T-cell (primary cell): ENCODE data around the gene AKT1. TPM values are rescaled to one million over a fixed set of nuclear protein-coding genes. Genes with fewer than 3 reads are reported as not detected.

Experiments
- ATAC-seq, 4 experiments: fragments of 200-7000 bp in 3 of 4; fragments of 150-1000 bp in 1 of 4; cut with Tn5 transposase; replicated peaks in 1 of 4; 1 replicate in 3 of 4; 2 replicates in 1 of 4; pipeline ENCODE4 v1.10.0; 2021; ENCODE audit warnings: moderate library complexity in 3 of 4, mild to moderate bottlenecking in 2 of 4, moderate number of reproducible peaks in 1 of 4
- CTCF ChIA-PET, 2 donors: fragments of 300-600 bp; sonication (Branson Sonifier 250); formaldehyde crosslinking; loops; one replicate each; lab custom pipeline; 2022; ENCODE audit warnings: antibody characterized with exemption in 2 of 2; lab: Charles Lee
- POLR2A ChIA-PET, 2 donors: fragments of 300-600 bp; sonication (Branson Sonifier 250); formaldehyde crosslinking; loops; one replicate each; lab custom pipeline; 2022; ENCODE audit warnings: antibody characterized with exemption in 2 of 2; lab: Charles Lee
- DNase-seq, 35 experiments: peaks; one replicate each; pipeline versions ENCODE4 v3.0.0 to v3.0.0-alpha.2; 2013 to 2023
- H3K27ac ChIP-seq: one replicate; pipeline ENCODE4 v1.5.1; 2013; ENCODE audit warnings: low read length
- H3K27me3 ChIP-seq, 2 experiments: replicated peaks in 1 of 2; 1 replicate in 1 of 2; 2 replicates in 1 of 2; pipeline versions ENCODE4 v1.6.1 to v1.7.0; 2013; ENCODE audit warnings: low read length in 1 of 2, mixed read lengths in 1 of 2; ENCODE audit not compliant: control insufficient read depth in 2 of 2, insufficient read depth in 2 of 2; ENCODE audit errors: extremely low read depth in 1 of 2
- H3K36me3 ChIP-seq, 2 donors: 1 replicate in 1 of 2; 2 replicates in 1 of 2; pipeline versions ENCODE4 v1.6.1 to v1.7.0; 2013; ENCODE audit warnings: low read length in 1 of 2; ENCODE audit not compliant: control insufficient read depth in 2 of 2, insufficient read depth in 1 of 2; ENCODE audit errors: extremely low read depth in 1 of 2
- H3K4me1 ChIP-seq, 2 experiments: 1 replicate in 1 of 2; 2 replicates in 1 of 2; pipeline versions ENCODE4 v1.6.1 to v1.7.0; 2013; ENCODE audit warnings: low read length in 2 of 2, mixed read lengths in 1 of 2; ENCODE audit not compliant: insufficient read depth in 2 of 2, control insufficient read depth in 1 of 2; ENCODE audit errors: extremely low read depth in 1 of 2
- H3K4me3 ChIP-seq, 2 donors: 1 replicate in 1 of 2; 2 replicates in 1 of 2; pipeline versions ENCODE4 v1.5.1 to v1.7.0; 2013; ENCODE audit warnings: mild to moderate bottlenecking in 2 of 2, low read length in 1 of 2, moderate library complexity in 1 of 2; ENCODE audit not compliant: control insufficient read depth in 1 of 2; ENCODE audit errors: extremely low read depth in 1 of 2
- H3K9me3 ChIP-seq: 2 replicates; pipeline ENCODE4 v1.7.0; 2013
- H3K27ac Mint-ChIP-seq, 2 donors: one replicate each; pipeline ENCODE4 v1.8.0; 2020 to 2021; ENCODE audit warnings: mild to moderate bottlenecking in 2 of 2, mixed read lengths in 2 of 2
- H3K27me3 Mint-ChIP-seq, 2 donors: one replicate each; pipeline ENCODE4 v1.8.0; 2021 to 2022; ENCODE audit warnings: mixed read lengths in 2 of 2
- H3K36me3 Mint-ChIP-seq: one replicate; pipeline ENCODE4 v1.8.0; 2021; ENCODE audit warnings: mixed read lengths
- H3K4me1 Mint-ChIP-seq, 3 donors: one replicate each; pipeline ENCODE4 v1.8.0; 2020 to 2022; ENCODE audit warnings: mixed read lengths in 3 of 3, mild to moderate bottlenecking in 1 of 3
- H3K4me3 Mint-ChIP-seq, 3 donors: one replicate each; pipeline ENCODE4 v1.8.0; 2020 to 2022; ENCODE audit warnings: mild to moderate bottlenecking in 3 of 3, mixed read lengths in 3 of 3, moderate library complexity in 3 of 3
- H3K9me3 Mint-ChIP-seq, 3 donors: one replicate each; pipeline ENCODE4 v1.8.0; 2020 to 2022; ENCODE audit warnings: mixed read lengths in 3 of 3
- WGBS: methylation state at CpG from one replicate; pipeline ENCODE4 v1.1.5; 2013; ENCODE audit warnings: missing lambda C conversion rate; ENCODE audit not compliant: insufficient coverage; 5-methylcytosine and 5-hydroxymethylcytosine counted together
- total RNA-seq, 35 experiments: library from RNA in 6 of 35; stranded (reverse) in 6 of 35; fragments of 120-200 nt in 1 of 35; gene quantifications; one replicate each; pipeline versions ENCODE4 v1.2.1 to v1.2.4 and lab custom pipeline; 2013 to 2026

Gene AKT1
- total RNA-seq, 5 donors from 2014 or later (not counting 1 experiment from before 2014, with no cell fraction given), result 68.4 to 113 (median 99.7) TPM

DNA sequence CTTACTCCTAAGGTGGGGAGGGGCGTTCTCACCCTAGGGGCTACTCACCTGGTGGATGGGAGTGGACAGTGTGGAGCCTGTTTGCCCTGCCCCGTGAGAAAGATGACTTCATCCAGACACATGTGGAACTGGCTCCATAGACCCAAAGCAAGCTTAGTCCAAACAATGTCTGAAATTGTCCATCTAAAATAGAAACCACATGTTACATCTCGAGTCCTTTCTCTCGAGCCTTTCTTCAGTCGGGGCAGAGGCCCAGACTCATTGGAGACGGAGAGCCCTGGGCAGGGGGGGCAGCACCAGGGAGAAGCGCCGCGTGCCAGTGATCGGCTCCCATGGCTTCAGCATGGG, 38.3 kb downstream of the AKT1 start:
- Mint-ChIP-seq H3K27ac (peak overlapping the region in 1 of 2 donors; percentile 66), H3K4me1 (peaks cover 37 to 53% (median 40%) of the 10 kb centered on the region in 3 donors), H3K9me3 (no peaks in the 10 kb centered on the region), H3K27me3 (no peaks in the 10 kb centered on the region), H3K4me3 (peak overlapping the region in 1 of 3 donors; percentile 19), H3K36me3 (peaks cover 32% of the 10 kb centered on the region)
- DNase-seq (no peak), ATAC-seq (no peak)
- Histone ChIP-seq H3K4me3 (no peak overlapping the region), H3K27me3 (no peaks in the 10 kb centered on the region), H3K36me3 (peaks cover 1 to 62% of the 10 kb centered on the region in 2 donors), H3K27ac (no peak overlapping the region), H3K9me3 (no peaks in the 10 kb centered on the region), H3K4me1 (peaks cover 10 to 43% of the 10 kb centered on the region in 2 experiments)
- 75% methylated on average over 4 of the region's 10 CpGs for WGBS
- POLR2A ChIA-PET, result interaction anchor here in 1 of 2 donors (0.6 kb wide), 1 partner anchor 1290 kb away, joined by 3 read pairs; no protein-coding TSS in a partner anchor
- CTCF ChIA-PET, result no interaction called here

DNA sequence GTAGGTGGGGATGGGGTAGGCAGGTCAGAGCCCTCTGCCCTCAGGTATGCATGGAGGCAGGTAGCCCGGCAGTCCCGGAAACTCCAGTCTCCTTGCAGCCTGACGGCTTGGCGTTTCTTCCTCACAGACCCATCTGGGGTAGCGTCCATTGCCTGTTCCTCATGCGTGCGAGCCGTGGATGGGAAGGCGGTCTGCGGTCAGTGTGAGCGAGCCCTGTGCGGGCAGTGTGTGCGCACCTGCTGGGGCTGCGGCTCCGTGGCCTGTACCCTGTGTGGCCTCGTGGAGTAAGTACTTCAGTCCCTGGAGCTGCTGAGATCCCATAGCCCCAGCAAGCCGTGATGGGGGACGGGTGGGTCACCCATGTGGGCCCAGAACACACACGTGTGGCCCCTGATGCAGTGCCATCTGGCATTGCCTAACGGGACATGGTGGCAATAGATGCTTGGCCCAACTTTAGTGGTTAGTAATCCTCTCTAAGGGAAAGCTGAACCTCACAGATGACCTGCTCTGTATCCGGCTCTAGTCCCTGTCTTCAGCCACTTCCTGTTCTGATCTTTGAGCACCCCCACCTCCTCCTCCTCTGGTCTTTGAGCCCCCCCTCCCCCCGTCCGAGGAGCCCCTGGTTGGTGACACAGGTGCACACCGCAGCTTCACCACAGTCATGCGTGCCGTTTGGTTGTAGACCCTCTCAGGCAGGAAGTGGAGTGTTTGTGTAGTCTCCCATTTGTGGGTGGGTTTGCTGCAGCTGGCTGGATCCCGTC, 38.9 kb downstream of the AKT1 start:
- H3K27ac Mint-ChIP-seq, result peak overlapping the region in 1 of 2 donors; percentile 22
- DNase-seq (peak in 1 of 35 experiments; percentile 19), ATAC-seq (no peak)
- CTCF ChIA-PET, result no interaction called here
- POLR2A ChIA-PET, result interaction anchor here in 1 of 2 donors (0.6 kb wide), 1 partner anchor 1290 kb away, joined by 3 read pairs; no protein-coding TSS in a partner anchor
- peaks cover 37 to 53% (median 40%) of the 10 kb centered on the region in 3 donors for H3K4me1 Mint-ChIP-seq
- H3K4me3 ChIP-seq, result no peak overlapping the region
- no peaks in the 10 kb centered on the region for H3K27me3 ChIP-seq
- peaks cover 0 to 58% of the 10 kb centered on the region in 2 donors for H3K36me3 ChIP-seq
- no peak overlapping the region for H3K27ac ChIP-seq
- peak overlapping the region in 1 of 3 donors; percentile 27 for H3K4me3 Mint-ChIP-seq
- no peaks in the 10 kb centered on the region for H3K27me3 Mint-ChIP-seq
- H3K9me3 Mint-ChIP-seq, result no peaks in the 10 kb centered on the region
- no peaks in the 10 kb centered on the region for H3K9me3 ChIP-seq
- 79% methylated on average over 20 of the region's 27 CpGs for WGBS
- H3K36me3 Mint-ChIP-seq, result peaks cover 28% of the 10 kb centered on the region
- peaks cover 10 to 49% of the 10 kb centered on the region in 2 experiments for H3K4me1 ChIP-seq

DNA sequence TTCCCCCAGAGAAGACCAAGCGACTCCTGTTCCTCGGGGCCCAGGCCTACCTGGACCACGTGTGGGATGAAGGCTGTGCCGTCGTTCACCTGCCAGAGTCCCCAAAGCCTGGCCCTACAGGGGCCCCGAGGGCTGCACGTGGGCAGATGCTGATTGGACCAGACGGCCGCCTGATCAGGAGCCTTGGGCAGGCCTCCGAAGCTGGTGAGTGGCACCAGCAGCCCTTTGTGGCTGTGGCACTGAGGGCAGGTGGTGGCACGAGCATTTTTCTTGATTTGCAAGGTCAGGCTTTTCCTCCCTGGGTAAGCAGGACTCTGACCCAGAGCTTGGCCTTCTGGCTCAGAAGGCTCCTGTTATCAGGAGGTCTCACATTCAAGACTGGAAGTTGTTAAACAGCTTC, 39.9 kb downstream of the AKT1 start:
- DNase-seq, result no peak
- H3K4me3 ChIP-seq, result no peak overlapping the region
- no peaks in the 10 kb centered on the region for H3K27me3 Mint-ChIP-seq
- peaks cover 0 to 51% of the 10 kb centered on the region in 2 donors for H3K36me3 ChIP-seq
- H3K4me1 ChIP-seq, result peaks cover 10 to 49% of the 10 kb centered on the region in 2 experiments
- no peaks in the 10 kb centered on the region for H3K9me3 Mint-ChIP-seq
- H3K4me3 Mint-ChIP-seq, result peak overlapping the region in 1 of 3 donors; percentile 88
- ATAC-seq, result no peak
- H3K9me3 ChIP-seq, result no peaks in the 10 kb centered on the region
- H3K36me3 Mint-ChIP-seq, result peaks cover 21% of the 10 kb centered on the region
- H3K27ac ChIP-seq, result no peak overlapping the region
- H3K4me1 Mint-ChIP-seq, result peaks cover 40 to 53% (median 45%) of the 10 kb centered on the region in 3 donors
- POLR2A ChIA-PET, result no interaction called here
- no peaks in the 10 kb centered on the region for H3K27me3 ChIP-seq
- no peak overlapping the region for H3K27ac Mint-ChIP-seq
- CTCF ChIA-PET, result no interaction called here
- WGBS, result 83% methylated on average over 11 of the region's 11 CpGs

DNA sequence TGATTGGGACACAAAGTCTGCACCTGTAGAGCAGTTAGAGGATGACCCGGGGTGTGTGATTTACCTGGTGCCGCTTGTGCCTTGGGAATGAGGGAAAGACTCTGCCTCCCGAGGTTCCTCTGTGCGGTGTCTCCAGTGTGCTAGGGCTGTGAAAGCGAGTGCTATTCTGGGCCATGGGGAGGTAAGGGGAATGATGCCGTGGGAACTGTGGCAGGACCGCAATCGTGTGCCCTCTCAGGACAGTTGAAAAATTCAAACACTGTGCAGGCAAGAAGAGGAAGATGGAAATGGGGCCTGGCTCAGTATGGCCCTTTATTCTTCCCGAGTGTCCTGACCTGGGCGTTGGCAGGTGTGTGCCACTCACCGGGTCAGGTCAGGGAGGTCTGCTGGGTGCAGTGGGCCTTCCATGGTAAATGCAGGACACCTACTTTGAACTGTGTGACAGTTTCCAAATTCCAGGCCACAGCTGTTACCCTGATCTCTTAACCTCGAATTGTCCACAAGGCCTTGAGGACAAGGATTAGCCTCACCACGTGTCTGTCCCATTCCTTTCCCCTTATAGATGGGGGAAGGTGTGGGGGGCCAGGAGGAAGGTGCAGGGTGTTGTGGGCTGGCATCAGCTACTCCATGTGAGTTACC, 41.2 kb downstream of the AKT1 start:
- H3K27me3 Mint-ChIP-seq, result no peaks in the 10 kb centered on the region
- Histone ChIP-seq H3K4me1 (peaks cover 10 to 49% of the 10 kb centered on the region in 2 experiments), H3K27me3 (peaks cover 0 to 2% of the 10 kb centered on the region in 2 experiments), H3K4me3 (peak overlapping the region; percentile 76 to 86), H3K27ac (peak overlapping the region; percentile 70), H3K36me3 (peaks cover 0 to 40% of the 10 kb centered on the region in 2 donors), H3K9me3 (no peaks in the 10 kb centered on the region)
- CTCF ChIA-PET, result no interaction called here
- peaks cover 17% of the 10 kb centered on the region for H3K36me3 Mint-ChIP-seq
- ATAC-seq (no peak), DNase-seq (no peak)
- peak overlapping the region; percentile 88 to 93 (median 90) for H3K4me3 Mint-ChIP-seq
- H3K27ac Mint-ChIP-seq, result peak overlapping the region; percentile 57 to 90
- WGBS, result 81% methylated on average over 11 of the region's 13 CpGs
- POLR2A ChIA-PET, result no interaction called here
- H3K9me3 Mint-ChIP-seq, result no peaks in the 10 kb centered on the region
- peaks cover 40 to 46% (median 45%) of the 10 kb centered on the region in 3 donors for H3K4me1 Mint-ChIP-seq

DNA sequence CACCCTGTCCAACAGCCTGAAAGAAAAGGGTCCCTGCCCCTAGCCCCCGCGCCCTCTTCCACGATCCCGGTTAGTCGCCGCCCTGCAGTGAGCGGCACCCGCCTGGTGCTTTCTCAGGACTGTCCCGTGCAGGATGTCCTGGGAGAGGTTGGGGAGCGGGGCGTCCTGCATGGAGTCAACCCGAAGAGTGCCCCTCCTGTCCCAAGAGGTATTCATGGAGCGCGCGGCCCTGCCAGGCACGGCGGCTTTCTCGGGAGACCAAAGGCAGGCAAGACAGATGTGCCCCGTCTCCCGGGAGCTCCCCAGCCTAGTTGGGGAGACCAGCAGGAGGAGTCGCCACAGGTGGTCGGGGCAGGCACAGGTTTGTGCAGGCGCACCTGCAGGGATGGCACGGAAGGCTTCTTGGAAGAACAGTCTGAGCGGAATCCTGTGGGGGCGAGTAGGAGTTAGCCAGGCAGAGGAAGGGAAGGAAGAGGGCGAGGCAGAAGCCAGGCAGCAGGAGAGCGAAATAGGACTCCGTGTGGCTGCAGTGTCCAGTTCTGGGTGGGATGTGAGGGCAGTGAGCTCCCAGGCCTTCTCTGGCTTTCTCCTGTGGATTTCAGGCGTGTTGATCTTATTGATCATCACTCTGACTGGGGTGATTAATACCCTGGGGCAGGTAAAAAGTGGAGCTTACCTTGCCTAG, 41.9 kb downstream of the AKT1 start:
- Histone ChIP-seq H3K36me3 (peaks cover 0 to 34% of the 10 kb centered on the region in 2 donors), H3K4me3 (peak overlapping the region; percentile 76 to 86), H3K27me3 (peaks cover 0 to 7% of the 10 kb centered on the region in 2 experiments), H3K9me3 (no peaks in the 10 kb centered on the region), H3K27ac (peak overlapping the region; percentile 70), H3K4me1 (peaks cover 10 to 49% of the 10 kb centered on the region in 2 experiments)
- Mint-ChIP-seq H3K4me1 (peaks cover 40 to 45% (median 43%) of the 10 kb centered on the region in 3 donors), H3K4me3 (peak overlapping the region; percentile 88 to 93 (median 90)), H3K27me3 (no peaks in the 10 kb centered on the region), H3K36me3 (peaks cover 10% of the 10 kb centered on the region), H3K9me3 (no peaks in the 10 kb centered on the region), H3K27ac (peak overlapping the region; percentile 57 to 90)
- ChIA-PET POLR2A (no interaction called here), CTCF (interaction anchor here in 1 of 2 donors (0.6 to 1.7 kb wide), 6 partner anchors 13 to 617 kb away, joined by 3 to 11 read pairs (median 4); no protein-coding TSS in a partner anchor)
- peak in 2 of 35 experiments; percentile 12 to 15 for DNase-seq
- 4% methylated on average over 24 of the region's 30 CpGs for WGBS
- ATAC-seq, result no peak
